A673 (cell line): ENCODE data around the gene DNAJC6. TPM values are rescaled to one million over a fixed set of nuclear protein-coding genes. Genes with fewer than 3 reads are reported as not detected.

Experiments
- BruUV-seq: library from RNA; stranded (reverse); fragments of 400-500 nt; replicated peaks from 2 replicates; lab custom pipeline; 2021; lab: Mats Ljungman, UMichigan
- CTCF ChIA-PET: fragments of 300-600 bp; sonication (Branson Sonifier 250); formaldehyde crosslinking; loops from one replicate; lab custom pipeline; 2022; ENCODE audit warnings: antibody characterized with exemption; lab: Charles Lee
- POLR2A ChIA-PET: fragments of 300-600 bp; sonication (Branson Sonifier 250); formaldehyde crosslinking; loops from one replicate; lab custom pipeline; 2022; ENCODE audit warnings: antibody characterized with exemption; ENCODE audit not compliant: low non-redundant PET; lab: Charles Lee
- DNase-seq: peaks from one replicate; pipeline ENCODE4 v3.0.0-alpha.2; 2015; ENCODE audit warnings: low spot score
- H3K27ac ChIP-seq: fragments of 200-600 bp; sonication (generic); 2 replicates; pipeline ENCODE4 v1.5.1; 2016; ENCODE audit warnings: mixed run types, low read depth, mild to moderate bottlenecking, mixed read lengths, antibody characterized with exemption, low read length; ENCODE audit not compliant: poor library complexity, severe bottlenecking
- H3K27me3 ChIP-seq: fragments of 200-600 bp; sonication (generic); replicated peaks from 2 replicates; pipeline ENCODE4 v1.6.1; 2017; ENCODE audit warnings: mixed run types, low read depth, mild to moderate bottlenecking, mixed read lengths, antibody characterized with exemption, low read length; ENCODE audit not compliant: insufficient read depth, poor library complexity
- H3K36me3 ChIP-seq: fragments of 200-600 bp; sonication (generic); 2 replicates; pipeline ENCODE4 v1.6.1; 2016; ENCODE audit warnings: mixed run types, mild to moderate bottlenecking, mixed read lengths, antibody characterized with exemption, low read length; ENCODE audit not compliant: insufficient read depth, poor library complexity, severe bottlenecking
- H3K4me1 ChIP-seq: fragments of 200-600 bp; sonication (generic); 2 replicates; pipeline ENCODE4 v1.6.1; 2017; ENCODE audit warnings: mixed run types, mild to moderate bottlenecking, mixed read lengths, antibody characterized with exemption, low read length; ENCODE audit not compliant: insufficient read depth, poor library complexity, severe bottlenecking
- H3K4me3 ChIP-seq: fragments of 200-600 bp; sonication (generic); 2 replicates; pipeline ENCODE4 v1.5.1; 2016; ENCODE audit warnings: low read depth, mixed run types, mild to moderate bottlenecking, mixed read lengths, low read length; ENCODE audit not compliant: poor library complexity, severe bottlenecking
- H3K9me3 ChIP-seq: fragments of 200-600 bp; sonication (generic); 2 replicates; pipeline ENCODE4 v1.6.1; 2016; ENCODE audit warnings: mixed run types, low read depth, mild to moderate bottlenecking, mixed read lengths, antibody characterized with exemption, low read length; ENCODE audit not compliant: poor library complexity, severe bottlenecking
- CTCF ChIP-seq: fragments of 300-800, 200-600 bp; sonication (generic); conservative IDR thresholded peaks from 2 replicates; pipeline ENCODE4 v1.5.1; 2017; ENCODE audit warnings: low read depth, mild to moderate bottlenecking, antibody characterized with exemption, low read length, moderate library complexity, mixed read lengths
- EZH2 ChIP-seq: fragments of 200-600 bp; sonication (generic); IDR thresholded peaks from 2 replicates; pipeline ENCODE4 v1.6.1; 2017; ENCODE audit warnings: borderline replicate concordance, low read depth, mild to moderate bottlenecking, mixed read lengths, antibody characterized with exemption, low read length; ENCODE audit not compliant: poor library complexity, severe bottlenecking
- intact Hi-C: fragments of 100-400 bp; cut with micrococcal nuclease; formaldehyde crosslinking; loops from one replicate; pipeline ENCODE4 v1.10.0; 2022; ENCODE audit not compliant: unreplicated experiment
- total RNA-seq: library from RNA; stranded (reverse); gene quantifications from 2 replicates; pipeline ENCODE4 v1.2.3, GENCODE V29; 2021

Gene DNAJC6
- total RNA-seq, 1 experiment from 2014 or later: 1.1 TPM

DNA sequence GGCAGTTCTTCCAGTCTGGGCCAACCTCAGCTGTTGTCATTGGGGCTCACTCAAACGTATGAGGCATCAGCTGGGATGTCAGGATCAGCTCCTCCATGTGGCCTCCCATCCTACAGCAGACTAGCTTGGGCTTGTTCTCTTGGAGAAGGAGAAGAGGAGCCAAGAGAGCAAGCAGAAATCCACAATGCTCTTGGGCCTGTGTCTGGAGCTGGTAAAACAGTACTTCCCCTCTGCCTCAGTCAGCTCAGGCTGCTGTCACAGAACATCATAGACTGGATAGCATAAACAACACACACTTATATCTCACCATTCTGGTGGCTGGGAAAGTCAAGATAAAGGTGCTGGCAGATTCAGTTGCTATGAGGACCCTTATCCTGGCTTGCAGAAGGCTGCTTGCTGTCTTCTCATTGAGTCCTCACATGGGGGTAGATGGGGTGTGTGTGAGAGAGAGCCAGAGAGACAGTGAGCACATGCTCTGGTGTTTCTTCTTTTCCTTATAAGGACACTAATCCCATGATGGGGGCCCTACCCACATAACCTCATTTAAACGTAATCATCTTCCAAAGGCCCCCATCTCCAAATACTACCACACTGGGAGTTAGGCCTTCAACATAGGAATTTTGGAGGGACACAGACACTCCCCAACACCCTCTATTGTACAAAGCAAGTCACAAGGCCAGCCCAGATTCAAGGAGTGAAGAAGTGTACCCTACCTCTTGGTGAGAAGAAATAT, 16.3 kb upstream of the DNAJC6 start:
- no peaks in the 10 kb centered on the region for H3K9me3 ChIP-seq
- intact Hi-C loops: no loop called here
- no peaks in the 10 kb centered on the region for H3K4me1 ChIP-seq
- DNase-seq: no peak
- H3K36me3 ChIP-seq: no peaks in the 10 kb centered on the region
- no peak overlapping the region for H3K27ac ChIP-seq
- ChIA-PET CTCF (no interaction called here), POLR2A (no interaction called here)
- TF ChIP-seq CTCF: no peak
- TF ChIP-seq EZH2: no peak
- no peak overlapping the region for H3K4me3 ChIP-seq
- no TSS peak for BruUV-seq
- peaks cover 3% of the 10 kb centered on the region for H3K27me3 ChIP-seq

DNA sequence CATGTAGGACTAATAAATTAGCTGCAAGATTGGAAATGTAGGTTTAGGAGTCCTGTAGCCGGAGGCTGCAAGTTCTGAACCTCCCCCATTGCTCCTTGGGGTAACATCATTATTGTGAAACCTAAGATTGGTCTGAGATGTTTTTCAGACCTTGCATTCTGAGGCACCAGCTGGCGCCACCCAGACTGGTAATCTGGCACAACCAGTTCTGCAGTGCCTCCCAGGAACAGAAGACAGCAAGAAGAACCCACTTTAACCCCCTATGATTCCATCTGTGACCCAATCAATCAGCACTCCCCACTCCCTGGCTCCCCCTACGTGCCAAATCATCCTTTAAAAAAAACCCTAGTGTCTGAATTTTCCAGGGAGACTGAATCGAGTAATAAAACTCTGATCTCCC, 11.6 kb upstream of the DNAJC6 start:
- no peaks in the 10 kb centered on the region for H3K27me3 ChIP-seq
- no peaks in the 10 kb centered on the region for H3K4me1 ChIP-seq
- POLR2A ChIA-PET: no interaction called here
- BruUV-seq: no TSS peak
- TF ChIP-seq CTCF: no peak
- no peak for TF ChIP-seq EZH2
- intact Hi-C loops: no loop called here
- no peak overlapping the region for H3K4me3 ChIP-seq
- no peaks in the 10 kb centered on the region for H3K36me3 ChIP-seq
- CTCF ChIA-PET: no interaction called here
- no peaks in the 10 kb centered on the region for H3K9me3 ChIP-seq
- H3K27ac ChIP-seq: no peak overlapping the region
- no peak for DNase-seq

DNA sequence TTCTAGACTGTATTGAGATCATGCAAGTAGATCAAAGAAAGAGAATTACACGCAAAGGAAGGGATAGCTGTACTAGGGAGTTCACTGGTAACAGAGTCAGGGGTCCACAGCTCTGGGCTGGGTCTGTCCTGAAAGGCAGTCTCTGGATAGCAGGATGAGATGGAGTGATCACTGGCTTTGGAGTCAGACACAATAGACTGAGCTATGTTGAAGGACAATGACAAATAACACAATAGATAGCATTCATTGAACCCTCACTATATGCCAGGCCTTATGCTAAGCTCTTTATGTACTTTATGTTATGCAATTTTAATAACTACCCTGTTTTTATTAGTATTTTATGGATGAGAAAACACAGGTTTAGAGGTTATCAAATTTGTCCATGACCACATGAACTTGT, 10.0 kb upstream of the DNAJC6 start:
- H3K9me3 ChIP-seq: no peaks in the 10 kb centered on the region
- no peaks in the 10 kb centered on the region for H3K36me3 ChIP-seq
- no peaks in the 10 kb centered on the region for H3K4me1 ChIP-seq
- TF ChIP-seq CTCF (no peak), EZH2 (no peak)
- no peak for DNase-seq
- H3K27ac ChIP-seq: no peak overlapping the region
- BruUV-seq: no TSS peak
- ChIA-PET CTCF (no interaction called here), POLR2A (no interaction called here)
- H3K27me3 ChIP-seq: no peaks in the 10 kb centered on the region
- intact Hi-C loops: no loop called here
- no peak overlapping the region for H3K4me3 ChIP-seq
